Measurements from ENCODE around the gene VRK3.

DNA sequence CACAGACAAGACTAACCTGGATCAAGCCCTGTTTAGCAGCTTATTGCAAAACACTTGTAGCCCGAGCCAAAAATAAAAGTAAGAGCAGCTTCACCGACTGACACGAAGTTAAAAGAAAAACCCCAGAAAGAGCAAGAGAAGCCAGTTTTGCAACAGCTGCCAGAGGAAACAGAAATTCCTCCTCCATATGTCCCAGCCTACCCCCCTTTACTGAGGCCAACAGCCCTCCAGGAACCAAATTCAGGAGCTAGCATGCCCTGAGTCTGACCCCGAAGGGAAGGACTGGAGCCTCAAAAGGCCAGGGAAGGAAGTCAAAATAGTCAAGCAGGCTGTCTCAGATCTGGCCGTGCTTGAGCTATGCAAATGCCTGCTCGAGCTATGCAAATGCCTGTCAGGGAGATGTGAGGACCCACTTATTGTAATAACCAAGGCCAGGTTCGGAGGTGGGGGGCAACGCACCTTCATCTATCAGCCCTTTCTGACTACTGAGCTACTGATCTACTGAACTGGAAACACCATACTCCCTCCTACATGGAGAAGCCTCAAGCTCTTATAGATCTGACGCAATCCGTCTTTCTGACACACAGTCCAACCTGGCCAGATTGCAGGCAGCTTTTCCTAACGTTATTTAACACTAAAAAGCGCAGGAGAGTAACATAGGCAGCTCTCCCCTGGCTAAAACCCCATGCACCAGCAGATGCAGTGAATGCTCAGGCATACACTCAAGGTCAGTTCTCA is 70.9 kb downstream of the VRK3 start:
- TF ChIP-seq, protein P1, sequence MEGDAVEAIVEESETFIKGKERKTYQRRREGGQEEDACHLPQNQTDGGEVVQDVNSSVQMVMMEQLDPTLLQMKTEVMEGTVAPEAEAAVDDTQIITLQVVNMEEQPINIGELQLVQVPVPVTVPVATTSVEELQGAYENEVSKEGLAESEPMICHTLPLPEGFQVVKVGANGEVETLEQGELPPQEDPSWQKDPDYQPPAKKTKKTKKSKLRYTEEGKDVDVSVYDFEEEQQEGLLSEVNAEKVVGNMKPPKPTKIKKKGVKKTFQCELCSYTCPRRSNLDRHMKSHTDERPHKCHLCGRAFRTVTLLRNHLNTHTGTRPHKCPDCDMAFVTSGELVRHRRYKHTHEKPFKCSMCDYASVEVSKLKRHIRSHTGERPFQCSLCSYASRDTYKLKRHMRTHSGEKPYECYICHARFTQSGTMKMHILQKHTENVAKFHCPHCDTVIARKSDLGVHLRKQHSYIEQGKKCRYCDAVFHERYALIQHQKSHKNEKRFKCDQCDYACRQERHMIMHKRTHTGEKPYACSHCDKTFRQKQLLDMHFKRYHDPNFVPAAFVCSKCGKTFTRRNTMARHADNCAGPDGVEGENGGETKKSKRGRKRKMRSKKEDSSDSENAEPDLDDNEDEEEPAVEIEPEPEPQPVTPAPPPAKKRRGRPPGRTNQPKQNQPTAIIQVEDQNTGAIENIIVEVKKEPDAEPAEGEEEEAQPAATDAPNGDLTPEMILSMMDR (IDR thresholded peaks at IDR 0.05; ENCODE audit: extremely low read depth in 1 of 2, insufficient read depth in 1 of 2, low read depth in 1 of 2, low read length in 2 of 2), result no peak
- no peak for TF ChIP-seq POLR2AphosphoS5 (IDR thresholded peaks at IDR 0.05; ENCODE audit: insufficient read depth, low read depth, low read length)
- TF ChIP-seq JUN (IDR thresholded peaks at IDR 0.05; ENCODE audit: borderline replicate concordance, insufficient read depth, insufficient read length, low read depth), result no peak
- no peak for TF ChIP-seq EZH2 (IDR thresholded peaks at IDR 0.05; ENCODE audit: borderline replicate concordance, low read depth, low read length, severe bottlenecking)
- TF ChIP-seq POLR2A (IDR thresholded peaks at IDR 0.05; ENCODE audit: low read depth, low read length), result no peak
- no peak for TF ChIP-seq FOS (IDR thresholded peaks at IDR 0.05; ENCODE audit: borderline replicate concordance, insufficient read depth, low read length)
- TF ChIP-seq GATA2 (IDR thresholded peaks at IDR 0.05; ENCODE audit: insufficient read depth, insufficient read length, low read depth, low read length), result no peak

Measured in endothelial cell of umbilical vein (primary cell).